AG08395 (cell line): Measurements from ENCODE around the gene CDKN2A.
"Not testable (repeated sequence)": the region's sequence is repeated elsewhere in the genome, so short reads cannot be mapped to it uniquely, and the experiment has no call there.

Experiments used
- DNase-seq: peaks from one replicate; pipeline ENCODE4 v3.0.0; 2012; ENCODE audit warnings: mixed read lengths, low spot score

The CDKN2A gene

DNA sequence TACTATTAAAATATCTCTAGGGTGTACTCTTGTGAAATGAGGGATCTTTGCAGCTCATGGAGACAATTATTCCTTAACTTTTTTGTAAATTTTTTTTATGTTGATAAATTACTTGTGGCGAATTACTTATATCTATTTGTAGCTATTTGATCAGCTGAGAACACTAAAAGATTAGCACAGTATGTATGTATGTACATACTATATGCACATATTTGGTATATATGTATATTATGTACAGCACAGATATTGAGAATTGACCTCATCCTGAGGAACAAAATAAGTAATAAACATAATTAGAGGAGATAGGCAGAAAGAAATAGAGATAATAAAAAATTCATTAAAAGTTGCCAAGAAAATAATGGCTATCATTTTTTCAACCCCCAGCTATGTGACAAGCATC is 11.8 kb downstream of the CDKN2A start:
- no peak for DNase-seq

DNA sequence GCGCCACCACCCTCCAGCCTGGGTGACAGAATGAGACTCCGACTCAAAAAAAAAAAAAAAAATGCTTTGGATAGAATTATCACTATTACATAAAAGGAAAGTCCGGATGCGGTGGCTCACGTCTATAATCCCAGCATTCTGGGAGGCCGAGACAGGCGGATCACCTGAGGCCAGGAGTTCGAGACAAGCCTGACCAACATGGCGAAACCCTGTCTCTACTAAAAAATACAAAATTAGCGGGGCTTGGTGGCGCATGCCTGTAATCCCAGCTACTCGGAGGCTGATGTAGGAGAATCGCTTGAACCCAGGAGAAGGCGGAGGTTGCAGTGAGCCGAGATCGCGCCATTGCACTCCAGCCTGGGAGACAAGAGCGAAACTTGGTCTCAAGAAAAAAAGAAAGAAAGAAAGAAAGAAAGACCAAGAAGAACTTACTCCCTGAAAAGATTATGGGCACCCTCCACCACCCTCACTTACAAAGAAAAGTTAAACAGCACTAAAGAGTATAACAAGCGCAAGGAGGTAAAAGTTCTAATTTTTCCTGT is 17.8 kb downstream of the CDKN2A start:
- DNase-seq = no peak

DNA sequence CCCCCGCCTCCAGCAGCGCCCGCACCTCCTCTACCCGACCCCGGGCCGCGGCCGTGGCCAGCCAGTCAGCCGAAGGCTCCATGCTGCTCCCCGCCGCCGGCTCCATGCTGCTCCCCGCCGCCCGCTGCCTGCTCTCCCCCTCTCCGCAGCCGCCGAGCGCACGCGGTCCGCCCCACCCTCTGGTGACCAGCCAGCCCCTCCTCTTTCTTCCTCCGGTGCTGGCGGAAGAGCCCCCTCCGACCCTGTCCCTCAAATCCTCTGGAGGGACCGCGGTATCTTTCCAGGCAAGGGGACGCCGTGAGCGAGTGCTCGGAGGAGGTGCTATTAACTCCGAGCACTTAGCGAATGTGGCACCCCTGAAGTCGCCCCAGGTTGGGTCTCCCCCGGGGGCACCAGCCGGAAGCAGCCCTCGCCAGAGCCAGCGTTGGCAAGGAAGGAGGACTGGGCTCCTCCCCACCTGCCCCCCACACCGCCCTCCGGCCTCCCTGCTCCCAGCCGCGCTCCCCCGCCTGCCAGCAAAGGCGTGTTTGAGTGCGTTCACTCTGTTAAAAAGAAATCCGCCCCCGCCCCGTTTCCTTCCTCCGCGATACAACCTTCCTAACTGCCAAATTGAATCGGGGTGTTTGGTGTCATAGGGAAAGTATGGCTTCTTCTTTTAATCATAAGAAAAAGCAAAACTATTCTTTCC is 19.3 kb downstream of the CDKN2A start:
- DNase-seq = peak; percentile 54

DNA sequence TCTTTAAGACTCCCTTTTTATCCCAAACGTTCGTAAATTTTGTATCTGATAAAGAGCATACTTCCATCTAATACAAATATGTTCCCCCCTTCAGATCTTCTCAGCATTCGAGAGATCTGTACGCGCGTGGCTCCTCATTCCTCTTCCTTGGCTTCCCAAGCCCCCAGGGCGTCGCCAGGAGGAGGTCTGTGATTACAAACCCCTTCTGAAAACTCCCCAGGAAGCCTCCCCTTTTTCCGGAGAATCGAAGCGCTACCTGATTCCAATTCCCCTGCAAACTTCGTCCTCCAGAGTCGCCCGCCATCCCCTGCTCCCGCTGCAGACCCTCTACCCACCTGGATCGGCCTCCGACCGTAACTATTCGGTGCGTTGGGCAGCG is 19.9 kb downstream of the CDKN2A start:
- no peak for DNase-seq

DNA sequence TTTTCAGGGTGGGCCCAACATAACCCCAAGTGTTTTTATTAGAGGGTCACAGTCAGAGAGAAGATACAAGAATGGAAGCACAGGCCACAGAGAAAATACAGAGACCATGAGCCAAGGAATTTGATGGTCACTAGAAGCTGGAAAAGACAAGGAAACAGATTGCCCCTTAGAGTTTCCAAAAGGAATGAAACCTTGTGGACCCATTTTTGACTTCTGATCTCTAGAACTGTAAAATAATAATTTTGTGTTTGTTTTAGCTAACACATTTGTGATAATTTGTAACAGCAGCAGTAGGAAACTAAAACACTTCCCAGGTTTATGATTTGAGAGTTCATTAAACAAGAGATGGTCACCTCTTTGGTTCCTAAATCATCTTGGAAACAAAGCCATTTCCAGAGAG is 21.8 kb downstream of the CDKN2A start:
- DNase-seq = no peak

DNA sequence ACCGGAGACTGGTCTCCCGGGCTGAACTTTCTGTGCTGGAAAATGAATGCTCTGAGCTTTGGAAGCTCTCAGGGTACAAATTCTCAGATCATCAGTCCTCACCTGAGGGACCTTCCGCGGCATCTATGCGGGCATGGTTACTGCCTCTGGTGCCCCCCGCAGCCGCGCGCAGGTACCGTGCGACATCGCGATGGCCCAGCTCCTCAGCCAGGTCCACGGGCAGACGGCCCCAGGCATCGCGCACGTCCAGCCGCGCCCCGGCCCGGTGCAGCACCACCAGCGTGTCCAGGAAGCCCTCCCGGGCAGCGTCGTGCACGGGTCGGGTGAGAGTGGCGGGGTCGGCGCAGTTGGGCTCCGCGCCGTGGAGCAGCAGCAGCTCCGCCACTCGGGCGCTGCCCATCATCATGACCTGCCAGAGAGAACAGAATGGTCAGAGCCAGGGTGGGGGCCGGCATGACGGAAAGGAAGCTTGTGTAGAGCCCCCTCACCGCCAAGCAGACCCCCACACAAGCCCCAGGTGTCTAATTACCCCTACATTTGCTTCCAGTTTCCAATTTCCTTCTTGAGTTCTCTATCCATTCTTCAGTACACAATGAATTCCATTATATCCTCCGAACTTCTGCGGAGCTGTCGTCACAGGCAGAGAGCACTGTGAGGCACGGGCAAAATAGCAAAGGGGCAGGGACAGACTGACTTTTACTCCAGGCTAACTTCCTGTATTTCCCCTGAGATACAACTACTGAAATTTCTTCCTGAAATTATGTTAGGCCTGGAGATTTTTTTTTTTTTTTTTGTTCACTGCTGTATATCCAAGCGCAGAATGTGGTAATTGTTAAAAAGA is 23.2 kb downstream of the CDKN2A start:
- DNase-seq = no peak

DNA sequence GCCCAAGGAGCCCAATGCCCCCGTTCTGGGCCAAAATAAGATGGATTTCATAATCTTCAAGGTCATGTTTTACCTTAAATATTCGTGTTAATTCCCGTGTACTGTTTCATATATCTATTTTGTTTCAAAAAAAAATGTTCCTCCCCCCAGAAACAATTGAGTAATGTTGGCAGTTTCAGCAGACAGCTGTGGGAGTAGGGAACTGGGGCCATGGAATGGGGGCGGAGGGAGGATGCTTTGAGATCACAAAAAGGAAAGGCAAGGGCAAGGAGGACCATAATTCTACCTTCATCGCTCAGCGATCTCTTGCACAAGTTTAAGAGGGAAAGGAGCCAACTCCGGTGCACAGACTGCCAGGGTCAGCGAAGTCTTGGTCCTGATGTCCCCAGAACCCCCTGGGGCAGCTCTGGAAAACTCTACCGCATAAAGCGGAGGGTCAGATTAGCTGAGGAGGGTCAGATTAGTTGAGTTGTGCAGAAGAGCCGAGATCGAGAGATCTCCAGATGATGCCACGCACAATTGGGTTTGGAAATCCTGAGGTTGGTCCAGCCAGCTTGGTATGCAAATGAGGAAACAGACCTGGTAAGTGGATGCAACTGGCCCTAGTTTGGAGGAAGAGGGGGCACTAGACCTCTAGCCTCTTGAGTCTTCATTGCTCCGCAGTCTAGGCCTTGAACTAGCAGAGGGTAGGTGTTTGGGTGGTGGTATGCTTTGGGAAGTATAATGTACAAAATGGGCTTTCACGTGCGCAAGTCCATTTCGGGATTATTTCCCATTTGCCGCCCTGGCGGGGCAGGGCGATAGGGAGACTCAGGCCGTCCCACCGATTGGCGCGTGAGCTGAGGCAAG is 24.0 kb downstream of the CDKN2A start:
- no peak for DNase-seq

DNA sequence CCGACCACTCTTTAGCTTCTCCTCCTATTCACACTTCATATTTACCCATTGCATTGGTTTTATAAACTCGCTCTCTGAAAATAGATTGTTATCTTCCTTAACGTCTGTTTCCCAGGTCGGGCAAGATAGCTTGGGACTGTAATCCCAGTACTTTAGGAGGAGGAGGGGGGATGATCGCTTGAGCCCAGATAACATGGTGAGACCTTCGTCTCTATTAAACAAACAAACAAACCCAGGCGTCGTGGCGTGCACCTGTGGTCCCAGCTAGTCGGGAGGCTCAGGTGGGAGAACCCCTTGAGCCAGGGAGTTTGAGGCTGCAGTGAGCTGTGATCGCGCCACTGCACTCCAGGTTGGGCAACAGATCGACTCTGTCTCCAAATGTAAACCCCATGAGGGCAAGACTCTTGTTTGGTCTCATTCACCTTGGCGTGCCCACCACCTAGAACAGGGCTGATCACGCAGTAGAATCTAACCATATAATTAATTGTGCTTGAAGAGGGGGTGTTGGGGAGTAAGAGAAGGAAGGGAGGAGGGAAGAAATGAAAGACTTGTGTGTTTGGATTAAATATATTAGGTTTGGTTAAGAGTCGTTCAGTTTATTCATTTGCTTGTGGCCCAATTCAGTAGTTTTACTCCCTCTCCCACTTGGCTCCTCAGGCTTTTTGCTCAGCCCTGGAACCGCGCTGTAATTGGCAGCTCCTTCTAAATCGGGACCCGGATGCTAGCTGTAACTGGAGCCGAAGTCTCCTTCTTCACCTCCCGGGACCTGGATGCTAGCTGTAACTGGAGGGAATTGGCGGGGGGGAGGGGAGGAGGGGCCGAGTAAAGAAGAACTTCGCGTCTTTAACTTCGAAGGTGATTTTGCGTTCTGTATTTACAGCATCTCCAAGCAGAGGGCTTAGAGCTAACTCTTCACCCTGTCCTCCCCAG is 24.9 kb downstream of the CDKN2A start:
- DNase-seq = no peak

DNA sequence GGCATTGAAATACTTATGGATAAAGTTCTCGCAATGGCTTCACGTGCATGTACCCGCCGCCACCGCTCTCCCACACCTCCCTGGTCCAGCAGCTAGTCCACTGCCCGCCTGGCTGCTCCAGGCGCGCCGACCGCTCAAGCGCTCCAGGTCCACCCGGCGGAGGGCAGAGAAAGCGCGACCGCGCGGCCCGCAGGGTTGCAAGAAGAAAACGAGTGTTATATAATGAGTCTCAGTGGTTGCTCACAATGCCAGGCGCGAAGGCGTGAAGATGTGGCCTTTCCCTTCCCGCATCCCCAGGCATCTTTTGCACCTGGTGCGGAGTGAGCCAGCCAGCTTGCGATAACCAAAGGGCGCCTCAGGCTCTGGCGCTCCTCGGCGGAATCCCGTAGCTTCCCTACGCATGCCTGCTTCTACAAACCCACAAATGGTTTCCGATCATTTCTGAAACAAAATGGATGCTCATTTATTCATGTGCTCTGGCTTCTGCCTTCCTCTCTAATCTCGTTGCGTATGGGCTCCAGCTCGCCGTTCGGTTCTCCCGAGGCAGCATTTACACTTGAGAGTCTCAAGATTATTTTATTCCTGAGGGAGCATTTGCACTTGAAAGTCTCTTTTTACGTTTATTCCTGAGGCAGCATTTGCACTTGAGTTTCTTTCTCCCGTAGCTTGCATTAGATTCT is 25.7 kb downstream of the CDKN2A start:
- DNase-seq = peak; percentile 22

DNA sequence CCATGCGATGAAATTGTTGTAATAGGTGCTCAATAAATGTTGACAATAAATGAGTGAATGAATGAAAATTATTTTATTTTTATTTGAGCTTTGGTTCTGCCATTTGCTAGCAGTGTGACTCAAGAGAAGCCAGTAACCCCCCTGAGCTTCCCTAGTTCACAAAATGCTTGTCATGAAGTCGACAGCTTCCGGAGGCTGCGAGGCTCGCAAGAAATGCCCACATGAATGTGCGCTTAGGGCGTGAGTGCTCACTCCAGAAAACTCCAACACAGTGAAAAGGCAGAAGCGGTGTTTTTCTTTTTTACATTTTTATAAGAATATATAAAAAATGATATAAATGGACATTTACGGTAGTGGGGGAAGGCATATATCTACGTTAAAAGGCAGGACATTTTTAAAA is 26.5 kb downstream of the CDKN2A start:
- no peak for DNase-seq

DNA sequence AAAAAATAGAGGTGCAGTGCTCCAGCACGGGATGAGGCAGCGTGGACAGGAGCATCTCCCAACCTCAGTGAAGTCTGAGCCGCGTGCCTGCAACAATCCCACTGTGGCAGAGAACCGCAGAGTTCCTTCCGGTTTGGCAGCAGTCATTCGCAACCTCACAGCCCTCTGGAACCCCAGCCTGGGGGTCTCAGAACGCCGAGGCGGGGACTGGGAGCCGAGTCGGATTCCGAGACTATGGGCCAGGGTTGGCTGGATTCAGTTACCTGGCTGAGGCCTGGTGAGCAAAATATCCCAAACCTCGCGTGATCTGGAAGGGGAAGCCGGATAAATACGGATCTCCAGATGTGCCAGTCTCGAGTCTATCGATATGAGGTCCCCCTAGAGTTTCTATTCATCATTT is 27.0 kb downstream of the CDKN2A start:
- no peak for DNase-seq

DNA sequence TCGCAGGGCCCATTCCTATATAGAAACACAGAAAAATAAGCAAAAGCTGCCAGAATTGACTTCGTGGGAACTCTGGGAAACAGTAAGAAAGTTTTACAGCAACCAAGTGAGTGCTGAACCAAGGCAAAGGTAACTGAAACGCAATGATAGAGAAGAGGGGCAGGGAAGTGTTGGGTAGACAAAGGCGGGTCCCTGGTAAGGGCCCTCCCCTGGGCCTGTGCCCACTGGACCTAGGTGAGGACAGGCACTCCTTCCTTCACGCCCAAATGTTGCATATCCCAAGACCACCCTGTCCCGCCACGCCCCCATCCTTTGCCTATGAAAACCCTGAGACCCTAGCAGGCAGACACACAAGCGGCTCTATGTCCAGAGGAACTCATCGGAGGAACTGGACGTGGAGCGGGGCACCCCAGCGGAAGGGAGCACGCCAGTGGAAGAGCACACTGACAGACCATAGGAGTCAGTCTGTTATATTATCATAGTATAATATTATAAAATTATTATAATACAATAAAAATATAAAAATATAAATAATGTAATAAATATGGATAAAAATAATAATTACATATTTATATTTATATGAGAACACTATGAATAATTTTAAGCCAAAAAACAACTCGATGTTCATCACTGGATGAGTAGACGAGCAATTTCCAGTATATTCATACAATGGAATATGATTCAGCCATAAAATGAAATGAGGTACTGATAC is 27.9 kb downstream of the CDKN2A start:
- no peak for DNase-seq

DNA sequence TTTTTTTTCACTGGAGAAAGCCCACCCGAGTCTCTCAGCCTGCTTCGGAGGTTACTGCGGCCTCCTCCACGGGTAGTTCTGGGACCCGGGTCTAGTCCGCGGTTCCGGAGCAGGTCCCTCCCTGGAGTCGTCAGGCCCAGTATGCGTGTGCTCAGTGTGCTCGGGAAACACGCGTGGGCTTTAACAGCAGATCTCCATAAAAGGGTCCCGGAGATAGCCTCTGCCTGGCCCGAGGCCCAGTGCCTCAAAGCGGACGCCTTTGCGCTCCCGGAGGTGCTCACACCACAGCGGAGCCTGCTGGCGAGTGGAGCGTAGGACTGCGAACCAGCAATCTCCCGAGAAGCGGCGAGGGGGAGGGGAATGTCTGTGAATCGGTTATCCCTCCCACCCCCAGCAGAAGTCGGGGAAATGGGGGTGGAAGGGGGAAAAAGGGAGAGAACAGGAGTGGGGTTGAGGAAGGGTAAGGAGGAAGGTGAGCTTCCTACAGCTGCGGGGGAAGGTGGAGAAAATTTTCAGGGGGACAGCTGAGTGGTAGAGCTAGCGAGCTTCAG is 28.7 kb downstream of the CDKN2A start:
- DNase-seq = peak; percentile 83

DNA sequence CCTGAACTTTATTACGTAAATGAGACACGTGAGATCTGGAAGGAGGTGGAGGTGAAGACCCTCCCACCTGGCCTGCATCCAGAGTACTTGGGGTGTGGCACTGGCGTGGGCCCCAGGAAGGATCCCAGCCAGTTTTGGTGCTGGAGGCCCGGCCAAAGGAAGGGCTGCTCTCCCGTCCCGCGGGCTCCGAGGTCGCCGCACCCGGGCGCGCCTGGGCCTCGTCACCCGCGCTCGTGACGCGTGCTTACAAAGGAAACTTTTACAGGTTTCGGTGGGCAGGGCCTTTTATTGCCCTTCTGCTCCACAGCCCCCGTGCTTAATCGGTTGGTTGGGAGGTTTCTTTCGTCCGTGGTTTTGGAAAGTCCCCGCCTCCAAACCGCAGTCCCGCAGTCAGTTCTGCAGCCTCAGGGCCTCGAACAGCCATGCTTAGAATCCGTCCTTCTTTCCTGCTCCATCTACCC is 29.2 kb downstream of the CDKN2A start:
- peak; percentile 41 for DNase-seq

DNA sequence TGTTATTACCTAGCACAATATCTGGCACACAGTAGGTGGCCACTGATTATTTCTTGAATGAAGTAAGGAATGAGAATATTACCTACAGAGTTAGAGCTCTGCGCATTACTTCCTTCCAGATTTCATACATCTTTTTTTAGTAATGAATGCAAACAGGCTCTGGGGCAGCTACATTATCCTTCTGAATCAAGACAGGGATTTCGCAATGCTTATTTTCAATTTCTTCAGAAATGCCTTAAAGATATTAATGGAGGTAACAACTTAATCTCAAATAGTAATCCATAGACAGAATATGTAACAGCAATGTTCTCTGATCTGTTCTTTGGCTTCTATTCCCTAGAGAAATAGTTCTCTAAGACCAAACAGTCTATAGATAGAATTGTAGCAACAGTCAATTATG is 32.6 kb downstream of the CDKN2A start:
- no peak for DNase-seq

DNA sequence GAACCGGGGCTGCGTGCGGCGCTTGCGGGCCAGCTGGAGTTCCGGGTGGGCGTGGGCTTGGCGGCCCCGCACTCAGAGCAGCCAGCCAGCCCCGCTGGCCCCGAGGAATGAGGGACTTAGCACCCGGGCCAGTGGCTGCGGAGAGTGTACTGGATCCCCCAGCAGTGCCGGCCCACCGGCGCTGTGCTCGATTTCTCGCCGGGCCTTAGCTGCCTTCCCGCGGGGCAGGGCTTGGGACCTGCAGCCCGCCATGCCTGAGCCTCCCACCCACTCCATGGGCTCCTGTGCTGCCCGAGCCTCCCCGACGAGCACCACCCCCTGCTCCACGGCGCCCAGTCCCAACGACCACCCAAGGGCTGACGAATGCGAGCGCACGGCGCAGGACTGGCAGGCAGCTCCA is 34.9 kb downstream of the CDKN2A start:
- DNase-seq = not testable (repeated sequence)

DNA sequence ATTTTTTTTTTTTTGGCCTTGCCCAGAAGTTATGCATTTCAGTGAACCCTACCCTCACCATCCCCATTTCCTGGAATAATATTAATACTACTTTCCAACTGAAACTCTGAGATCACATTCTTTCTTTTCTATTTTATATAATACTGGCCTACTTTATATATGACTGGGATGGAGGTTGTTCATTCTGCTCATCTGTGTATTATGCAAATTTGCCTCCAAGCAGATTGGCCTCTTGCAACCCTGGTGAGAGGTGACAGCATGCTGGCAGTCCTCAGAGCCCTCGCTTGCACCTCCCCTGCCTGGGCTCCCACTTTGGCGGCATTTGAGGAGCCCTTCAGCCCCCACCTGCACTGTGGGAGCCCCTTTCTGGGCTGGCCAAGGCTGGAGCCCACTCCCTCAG is 35.4 kb downstream of the CDKN2A start:
- DNase-seq = no peak

DNA sequence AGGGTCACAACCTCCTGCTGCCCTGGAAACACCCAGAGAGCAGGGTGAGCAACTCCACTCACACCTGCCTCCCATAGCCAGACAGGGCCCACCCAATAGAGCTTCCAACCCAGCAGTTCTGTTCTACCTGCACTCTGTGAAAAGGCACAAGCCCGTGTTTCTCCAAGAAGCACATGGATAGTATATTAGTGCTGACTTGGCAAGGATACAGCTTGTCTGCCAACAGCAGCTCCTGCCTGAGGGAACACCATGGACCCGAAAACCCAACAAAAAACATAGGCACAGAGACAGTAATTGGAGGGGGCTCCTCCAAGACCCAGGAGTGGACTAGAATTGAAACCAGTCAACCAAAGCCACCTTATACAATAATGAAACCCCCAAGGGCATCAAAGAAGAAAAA is 48.6 kb downstream of the CDKN2A start:
- DNase-seq = no peak

DNA sequence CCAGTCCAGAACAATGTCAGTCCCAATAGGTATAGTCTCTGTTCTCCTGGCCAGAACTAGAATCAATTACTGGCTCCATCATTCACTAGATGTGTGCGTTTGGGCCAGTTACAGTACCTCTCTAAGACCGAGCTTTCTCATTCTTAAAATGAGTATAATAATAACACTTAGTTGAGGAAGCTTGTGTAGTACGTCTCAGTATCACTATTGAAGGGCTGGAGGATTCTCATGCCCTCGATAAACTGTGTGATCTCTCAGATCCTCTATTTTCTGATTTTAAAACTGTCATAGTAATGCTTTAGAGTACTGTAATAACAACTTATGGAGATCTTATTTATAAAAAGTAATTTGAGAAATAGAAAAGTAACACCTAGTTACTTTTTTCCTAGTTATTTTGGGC is 50.7 kb downstream of the CDKN2A start:
- DNase-seq = no peak
